Mucosa of descending colon (tissue), 3 donors: Measurements from ENCODE around the gene CRISPLD2. TPM values are rescaled to one million over a fixed set of nuclear protein-coding genes. Genes with fewer than 3 reads are reported as not detected.

ENCODE experiments used
- ATAC-seq: fragments of 200-7000 bp; cut with Tn5 transposase; one replicate; pipeline ENCODE4 v1.9.1; 2020; ENCODE audit warnings: mild to moderate bottlenecking, moderate library complexity
- DNase-seq, 3 donors: peaks; one replicate each; pipeline ENCODE4 v3.0.0-alpha.2; 2020
- H3K36me3 ChIP-seq: fragments of 200-600 bp; one replicate; pipeline ENCODE4 v1.8.0; 2021; ENCODE audit warnings: low read depth, mild to moderate bottlenecking
- H3K4me1 ChIP-seq: fragments of 200-600 bp; one replicate; pipeline ENCODE4 v1.8.0; 2021; ENCODE audit warnings: low read depth, mild to moderate bottlenecking
- H3K4me3 ChIP-seq: fragments of 200-600 bp; one replicate; pipeline ENCODE4 v1.8.0; 2021; ENCODE audit warnings: mild to moderate bottlenecking
- H3K9me3 ChIP-seq: fragments of 200-600 bp; one replicate; pipeline ENCODE4 v1.8.0; 2021; ENCODE audit warnings: mild to moderate bottlenecking
- intact Hi-C, 2 donors: fragments of 100-400 bp; cut with DNase I in 1 of 2; cut with micrococcal nuclease in 1 of 2; formaldehyde crosslinking; loops; one replicate each; pipeline versions ENCODE4 v1.11.0 to v1.11.1; 2022; cut with DNase I, micrococcal nuclease
- total RNA-seq, 3 donors: library from RNA; stranded (reverse); fragmentation: NEBNext Ultra II Directional in 2 of 3; extraction: Animal tissue kit (Norgen Biotek cat#: 25700) in 2 of 3; gene quantifications; one replicate each; pipeline versions ENCODE4 v1.2.1 to v1.2.4, GENCODE V29; 2021 to 2023
- TF ChIP-seq, protein P1 (sequence below): fragments of 200-600 bp; IDR thresholded peaks from one replicate; pipeline ENCODE4 v1.8.0; 2022; ENCODE audit warnings: antibody characterized with exemption, mild to moderate bottlenecking
- donor health status: DM: no; HTN: no; CAD: no; lungs with moderate emphysema.
- donor health status: DM: no; HTN: no; CAD: no.
- donor health status: DM: no; HTN: yes; CAD: no.

CRISPLD2 gene
- total RNA-seq, 3 donors from 2014 or later = 10.5 to 114 (median 38.7) TPM

DNA sequence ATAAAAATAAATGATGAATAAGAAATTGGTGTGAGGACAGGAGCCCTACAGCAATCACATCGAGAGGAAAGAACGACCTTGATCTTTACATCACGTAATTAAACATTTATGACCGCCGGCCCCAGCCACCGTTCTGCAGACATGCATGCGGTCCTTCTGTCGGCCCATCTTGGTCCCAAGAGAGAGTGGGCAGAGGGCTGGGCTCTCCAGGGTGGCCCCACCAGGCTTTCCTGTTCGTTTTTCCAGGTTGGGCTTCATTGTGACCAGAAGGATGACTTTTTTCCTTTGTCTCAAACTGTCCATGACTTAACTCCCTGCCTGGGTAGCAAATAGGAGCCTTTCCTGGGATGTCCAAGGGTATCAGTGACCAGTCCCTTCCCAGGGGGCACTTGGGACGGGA is 3.3 kb upstream of the CRISPLD2 start:
- intact Hi-C loops = no loop called here
- Histone ChIP-seq H3K4me1 (peaks cover 13% of the 10 kb centered on the region), H3K9me3 (no peaks in the 10 kb centered on the region), H3K36me3 (no peaks in the 10 kb centered on the region), H3K4me3 (no peak overlapping the region)
- TF ChIP-seq, protein P1, sequence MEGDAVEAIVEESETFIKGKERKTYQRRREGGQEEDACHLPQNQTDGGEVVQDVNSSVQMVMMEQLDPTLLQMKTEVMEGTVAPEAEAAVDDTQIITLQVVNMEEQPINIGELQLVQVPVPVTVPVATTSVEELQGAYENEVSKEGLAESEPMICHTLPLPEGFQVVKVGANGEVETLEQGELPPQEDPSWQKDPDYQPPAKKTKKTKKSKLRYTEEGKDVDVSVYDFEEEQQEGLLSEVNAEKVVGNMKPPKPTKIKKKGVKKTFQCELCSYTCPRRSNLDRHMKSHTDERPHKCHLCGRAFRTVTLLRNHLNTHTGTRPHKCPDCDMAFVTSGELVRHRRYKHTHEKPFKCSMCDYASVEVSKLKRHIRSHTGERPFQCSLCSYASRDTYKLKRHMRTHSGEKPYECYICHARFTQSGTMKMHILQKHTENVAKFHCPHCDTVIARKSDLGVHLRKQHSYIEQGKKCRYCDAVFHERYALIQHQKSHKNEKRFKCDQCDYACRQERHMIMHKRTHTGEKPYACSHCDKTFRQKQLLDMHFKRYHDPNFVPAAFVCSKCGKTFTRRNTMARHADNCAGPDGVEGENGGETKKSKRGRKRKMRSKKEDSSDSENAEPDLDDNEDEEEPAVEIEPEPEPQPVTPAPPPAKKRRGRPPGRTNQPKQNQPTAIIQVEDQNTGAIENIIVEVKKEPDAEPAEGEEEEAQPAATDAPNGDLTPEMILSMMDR = no peak
- ATAC-seq (no peak), DNase-seq (peak in 2 of 3 donors; percentile 5 to 22)

DNA sequence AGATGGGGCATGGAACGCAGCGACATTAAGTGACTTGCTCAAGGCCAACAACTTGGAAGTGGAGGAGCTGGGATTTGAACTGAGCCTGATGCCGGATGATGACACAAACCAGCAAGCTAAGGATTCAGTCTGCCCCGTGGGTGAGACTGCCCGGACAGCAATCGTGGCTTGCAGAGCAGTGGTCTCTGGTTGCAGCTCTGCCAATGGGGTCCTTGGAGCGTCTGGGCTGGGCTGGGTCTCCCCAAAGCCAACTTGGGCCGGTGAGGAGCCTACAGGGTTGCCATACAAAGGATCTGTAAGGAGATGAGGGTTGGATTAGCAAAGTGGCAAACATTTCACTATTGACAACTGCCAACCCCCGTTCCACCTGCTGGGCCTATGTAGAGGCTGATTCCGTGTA is 2.6 kb upstream of the CRISPLD2 start:
- Histone ChIP-seq H3K9me3 (no peaks in the 10 kb centered on the region), H3K36me3 (no peaks in the 10 kb centered on the region), H3K4me1 (peaks cover 13% of the 10 kb centered on the region), H3K4me3 (no peak overlapping the region)
- intact Hi-C loops = no loop called here
- peak in 2 of 3 donors; percentile 23 to 34 for DNase-seq
- TF ChIP-seq, protein P1 = no peak
- ATAC-seq = no peak

DNA sequence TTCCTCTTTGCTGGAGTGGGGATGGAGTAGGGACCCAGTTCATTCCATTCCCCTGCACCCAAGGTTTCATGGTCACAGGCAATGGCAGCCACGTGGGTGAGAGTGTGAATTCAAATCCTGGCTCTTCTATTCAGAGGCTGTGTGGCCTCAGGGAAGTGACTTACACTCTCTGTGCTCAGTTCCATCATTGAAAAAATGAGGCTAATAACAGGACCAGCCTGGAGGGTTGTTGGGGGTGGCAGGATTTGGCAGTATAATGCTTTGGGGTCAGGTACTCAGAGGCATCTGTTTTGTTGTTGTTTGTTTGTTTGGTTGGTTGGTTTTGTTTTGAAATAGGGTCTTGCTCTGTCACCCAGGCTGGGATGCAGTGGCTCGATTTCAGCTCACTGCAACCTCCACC is 2.2 kb upstream of the CRISPLD2 start:
- H3K4me1 ChIP-seq = peaks cover 13% of the 10 kb centered on the region
- no peak for ATAC-seq
- peak in 1 of 3 donors; percentile 1 for DNase-seq
- no peaks in the 10 kb centered on the region for H3K9me3 ChIP-seq
- no peaks in the 10 kb centered on the region for H3K36me3 ChIP-seq
- intact Hi-C loops = no loop called here
- TF ChIP-seq, protein P1 = no peak
- H3K4me3 ChIP-seq = no peak overlapping the region

DNA sequence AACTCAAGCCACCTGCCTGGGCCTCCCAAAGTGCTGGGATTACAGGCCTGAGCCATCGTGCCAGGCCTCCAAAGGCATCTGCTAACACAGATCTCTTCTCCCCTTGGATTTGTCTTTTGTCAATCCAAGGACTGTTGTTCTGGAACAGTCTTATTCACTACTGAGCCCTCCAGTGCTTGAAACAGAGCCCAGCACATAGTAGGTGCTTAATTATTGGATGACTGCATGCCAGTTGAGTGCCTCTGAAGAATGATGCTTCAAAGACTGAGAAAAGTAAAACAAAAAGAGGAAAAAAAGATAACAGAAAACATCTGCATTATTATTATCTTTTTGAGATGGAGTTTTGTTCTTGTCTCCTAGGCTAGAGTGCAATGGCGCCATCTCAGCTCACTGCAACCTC is 1.7 kb upstream of the CRISPLD2 start:
- no peak for ATAC-seq
- H3K4me3 ChIP-seq = no peak overlapping the region
- no peak for DNase-seq
- no peaks in the 10 kb centered on the region for H3K36me3 ChIP-seq
- no peaks in the 10 kb centered on the region for H3K9me3 ChIP-seq
- intact Hi-C loops = no loop called here
- peaks cover 13% of the 10 kb centered on the region for H3K4me1 ChIP-seq
- TF ChIP-seq, protein P1 = no peak

DNA sequence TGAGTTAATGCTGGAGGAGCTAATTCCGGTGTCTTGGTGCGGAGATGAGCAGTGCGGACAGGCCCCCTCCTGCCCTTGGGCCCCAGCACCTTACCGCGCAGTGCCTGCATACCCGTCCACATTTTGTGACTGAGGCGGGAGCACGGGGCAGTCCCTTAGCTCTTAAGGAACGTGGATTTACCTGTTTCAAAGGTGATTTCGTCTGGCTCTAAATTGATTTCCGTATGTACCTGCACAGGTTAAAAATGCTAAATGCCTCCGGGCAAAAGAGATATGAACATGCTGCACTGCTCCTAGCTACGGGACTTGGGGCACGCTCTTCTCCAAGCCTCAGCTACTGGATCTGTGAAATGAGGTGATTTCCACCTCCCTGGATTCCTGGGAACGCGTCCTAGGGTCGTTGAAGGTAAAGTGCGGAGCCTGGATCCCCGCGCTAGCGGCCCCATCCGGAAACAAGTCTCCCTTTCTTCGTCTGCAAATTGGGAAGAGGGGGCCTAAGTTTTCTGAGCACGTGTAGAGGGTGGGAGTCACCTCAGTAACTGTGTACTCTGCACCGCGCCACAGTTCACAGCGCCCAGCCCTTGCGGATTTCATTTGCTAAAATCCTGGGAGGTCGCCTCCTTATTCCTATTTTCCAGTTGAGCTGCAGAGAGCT is 669 bp upstream of the CRISPLD2 start:
- no peak for ATAC-seq
- Histone ChIP-seq H3K36me3 (no peaks in the 10 kb centered on the region), H3K4me3 (no peak overlapping the region), H3K4me1 (peaks cover 13% of the 10 kb centered on the region), H3K9me3 (no peaks in the 10 kb centered on the region)
- TF ChIP-seq, protein P1 = no peak
- intact Hi-C loops = no loop called here
- DNase-seq = peak in 1 of 3 donors; percentile 16

DNA sequence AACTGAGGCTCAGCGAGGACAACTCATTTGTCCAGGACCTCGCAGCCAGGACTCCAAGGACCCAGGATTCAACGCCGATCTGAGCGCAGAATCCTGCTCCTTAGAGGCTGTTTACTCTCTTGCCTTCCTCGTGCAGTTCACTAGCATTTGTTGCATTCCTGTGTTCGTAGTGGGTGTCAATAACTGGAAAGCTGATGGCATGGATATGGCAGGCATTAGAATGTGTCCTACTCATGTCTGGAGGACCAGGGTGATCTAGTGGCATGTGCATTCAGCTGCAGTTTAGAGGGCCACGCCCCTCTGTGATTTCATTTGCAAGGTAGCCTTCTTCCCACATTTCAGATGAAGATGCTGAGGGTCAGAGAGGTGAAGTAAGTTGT is 510 bp downstream of the CRISPLD2 start:
- peaks cover 13% of the 10 kb centered on the region for H3K4me1 ChIP-seq
- H3K4me3 ChIP-seq = peak overlapping the region; percentile 34
- DNase-seq (no peak), ATAC-seq (no peak)
- H3K9me3 ChIP-seq = no peaks in the 10 kb centered on the region
- TF ChIP-seq, protein P1 = no peak
- intact Hi-C loops = no loop called here
- H3K36me3 ChIP-seq = no peaks in the 10 kb centered on the region
